ENCODE data around the gene TERT. TPM values are rescaled to one million over a fixed set of nuclear protein-coding genes. Genes with fewer than 3 reads are reported as not detected.

Gene TERT
- total RNA-seq, 2 donors from 2014 or later, result not detected

DNA sequence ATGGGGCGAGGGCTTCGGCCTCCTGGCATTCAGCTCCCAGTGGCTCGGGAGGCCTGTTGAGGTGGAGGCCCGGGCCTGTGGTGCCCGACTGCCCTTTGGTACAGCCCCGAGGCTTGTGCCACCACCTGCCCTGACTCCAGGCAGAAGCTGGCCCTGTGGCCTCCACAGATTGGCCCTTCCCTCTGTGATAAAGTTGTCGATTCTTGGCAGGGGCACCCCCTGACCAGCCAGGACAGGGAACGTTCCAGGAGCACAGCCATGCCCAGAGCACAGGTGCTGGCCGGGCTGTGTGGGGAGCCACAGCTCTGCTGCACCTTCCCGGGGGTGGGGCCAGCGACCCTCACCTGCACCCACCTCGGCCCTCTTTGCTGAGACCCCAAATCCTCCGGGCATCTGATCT lies 37.0 kb downstream of the TERT start:
- Histone ChIP-seq H3K27ac (no peak overlapping the region), H3K4me1 (ENCODE audit: control insufficient read depth in 1 of 2, low read depth in 2 of 2) (no peaks in the 10 kb centered on the region), H3K36me3 (no peaks in the 10 kb centered on the region), H3K27me3 (replicated peaks; ENCODE audit: insufficient read depth) (no peaks in the 10 kb centered on the region), H3K4me3 (no peak overlapping the region), H3K9me3 (no peaks in the 10 kb centered on the region)
- DNase-seq (ENCODE audit: low spot score), result no peak
- TF ChIP-seq, protein P1, sequence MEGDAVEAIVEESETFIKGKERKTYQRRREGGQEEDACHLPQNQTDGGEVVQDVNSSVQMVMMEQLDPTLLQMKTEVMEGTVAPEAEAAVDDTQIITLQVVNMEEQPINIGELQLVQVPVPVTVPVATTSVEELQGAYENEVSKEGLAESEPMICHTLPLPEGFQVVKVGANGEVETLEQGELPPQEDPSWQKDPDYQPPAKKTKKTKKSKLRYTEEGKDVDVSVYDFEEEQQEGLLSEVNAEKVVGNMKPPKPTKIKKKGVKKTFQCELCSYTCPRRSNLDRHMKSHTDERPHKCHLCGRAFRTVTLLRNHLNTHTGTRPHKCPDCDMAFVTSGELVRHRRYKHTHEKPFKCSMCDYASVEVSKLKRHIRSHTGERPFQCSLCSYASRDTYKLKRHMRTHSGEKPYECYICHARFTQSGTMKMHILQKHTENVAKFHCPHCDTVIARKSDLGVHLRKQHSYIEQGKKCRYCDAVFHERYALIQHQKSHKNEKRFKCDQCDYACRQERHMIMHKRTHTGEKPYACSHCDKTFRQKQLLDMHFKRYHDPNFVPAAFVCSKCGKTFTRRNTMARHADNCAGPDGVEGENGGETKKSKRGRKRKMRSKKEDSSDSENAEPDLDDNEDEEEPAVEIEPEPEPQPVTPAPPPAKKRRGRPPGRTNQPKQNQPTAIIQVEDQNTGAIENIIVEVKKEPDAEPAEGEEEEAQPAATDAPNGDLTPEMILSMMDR (IDR thresholded peaks at IDR 0.05), result no peak
- ATAC-seq (ENCODE audit: insufficient number of reproducible peaks, low FRiP score, low read depth), result no peak

DNA sequence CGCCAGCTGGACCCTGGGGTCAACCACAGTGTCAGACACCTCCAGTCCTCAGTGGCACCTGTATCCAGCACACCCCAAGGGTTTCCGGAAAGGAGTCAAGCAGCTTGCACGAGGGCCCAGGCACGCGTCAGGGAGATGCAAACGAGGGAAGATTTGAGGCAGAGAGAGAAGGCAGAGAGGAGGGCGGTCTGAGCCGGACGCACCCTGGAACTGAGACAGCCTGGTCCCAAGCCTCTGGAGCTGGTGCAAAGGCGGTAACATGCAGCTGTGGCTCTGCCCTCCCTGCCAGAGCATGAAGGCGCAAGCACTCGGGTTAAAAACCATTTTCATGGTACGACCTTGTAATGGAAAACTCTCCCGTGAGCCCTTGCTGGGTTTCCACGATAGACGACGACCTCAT lies 37.5 kb downstream of the TERT start:
- H3K9me3 ChIP-seq, result no peaks in the 10 kb centered on the region
- no peak overlapping the region for H3K4me3 ChIP-seq
- H3K27me3 ChIP-seq (replicated peaks; ENCODE audit: insufficient read depth), result no peaks in the 10 kb centered on the region
- TF ChIP-seq, protein P1 (IDR thresholded peaks at IDR 0.05), result no peak
- ATAC-seq (ENCODE audit: insufficient number of reproducible peaks, low FRiP score, low read depth) (no peak), DNase-seq (ENCODE audit: low spot score) (no peak)
- H3K4me1 ChIP-seq (ENCODE audit: control insufficient read depth in 1 of 2, low read depth in 2 of 2), result no peaks in the 10 kb centered on the region
- H3K27ac ChIP-seq, result no peak overlapping the region
- H3K36me3 ChIP-seq, result no peaks in the 10 kb centered on the region

DNA sequence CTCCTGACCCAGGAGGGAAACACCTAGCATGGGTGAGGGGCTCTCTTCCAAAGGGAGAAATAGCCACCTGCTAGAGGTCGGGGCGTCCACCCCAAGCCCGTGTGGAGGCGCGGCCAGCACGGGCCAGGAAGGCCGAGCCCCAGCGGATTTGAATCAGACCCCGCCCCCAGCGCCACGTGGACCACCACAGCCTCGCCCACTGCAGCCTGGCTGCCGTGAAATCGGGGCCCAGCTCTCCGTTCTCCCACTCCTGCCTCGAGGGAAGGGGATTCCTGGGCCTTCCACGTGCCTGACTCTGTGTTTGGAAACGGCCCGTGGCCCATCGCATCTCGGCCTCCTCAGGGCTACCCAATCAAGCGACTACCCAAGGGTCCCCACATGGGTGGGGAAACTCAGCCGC lies 38.1 kb downstream of the TERT start:
- ATAC-seq (ENCODE audit: insufficient number of reproducible peaks, low FRiP score, low read depth), result no peak
- no peaks in the 10 kb centered on the region for H3K27me3 ChIP-seq (replicated peaks; ENCODE audit: insufficient read depth)

DNA sequence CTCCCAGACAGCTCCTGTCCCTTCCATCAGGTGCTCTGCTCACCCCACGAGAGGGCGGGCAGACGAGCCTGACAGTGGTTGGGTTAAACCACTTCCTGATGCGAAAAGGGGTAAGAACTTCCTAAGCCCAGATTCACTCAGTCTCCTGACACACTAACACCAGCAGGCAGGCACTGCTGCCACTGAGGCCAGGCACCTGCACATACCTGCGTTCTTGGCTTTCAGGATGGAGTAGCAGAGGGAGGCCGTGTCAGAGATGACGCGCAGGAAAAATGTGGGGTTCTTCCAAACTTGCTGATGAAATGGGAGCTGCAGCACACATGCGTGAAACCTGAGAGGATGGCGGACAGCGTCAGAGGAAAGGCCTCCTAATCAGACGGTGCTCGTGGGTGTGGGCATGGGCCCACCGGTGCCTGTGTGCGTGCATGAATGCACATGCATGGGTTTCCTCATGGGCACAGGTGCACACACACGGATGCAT lies 39.7 kb downstream of the TERT start:
- DNase-seq (ENCODE audit: low spot score) (no peak), ATAC-seq (ENCODE audit: insufficient number of reproducible peaks, low FRiP score, low read depth) (no peak)
- Histone ChIP-seq H3K27me3 (replicated peaks; ENCODE audit: insufficient read depth) (no peaks in the 10 kb centered on the region), H3K4me3 (no peak overlapping the region), H3K36me3 (no peaks in the 10 kb centered on the region), H3K4me1 (ENCODE audit: control insufficient read depth in 1 of 2, low read depth in 2 of 2) (no peaks in the 10 kb centered on the region), H3K9me3 (no peaks in the 10 kb centered on the region), H3K27ac (no peak overlapping the region)
- TF ChIP-seq, protein P1 (IDR thresholded peaks at IDR 0.05), result no peak

More for the DNA sequence above, 38.1 kb downstream of the TERT start:
- TF ChIP-seq, protein P1 (IDR thresholded peaks at IDR 0.05), result no peak
- no peaks in the 10 kb centered on the region for H3K36me3 ChIP-seq
- DNase-seq (ENCODE audit: low spot score), result no peak
- H3K9me3 ChIP-seq, result no peaks in the 10 kb centered on the region
- no peak overlapping the region for H3K27ac ChIP-seq
- H3K4me3 ChIP-seq, result no peak overlapping the region
- no peaks in the 10 kb centered on the region for H3K4me1 ChIP-seq (ENCODE audit: control insufficient read depth in 1 of 2, low read depth in 2 of 2)

DNA sequence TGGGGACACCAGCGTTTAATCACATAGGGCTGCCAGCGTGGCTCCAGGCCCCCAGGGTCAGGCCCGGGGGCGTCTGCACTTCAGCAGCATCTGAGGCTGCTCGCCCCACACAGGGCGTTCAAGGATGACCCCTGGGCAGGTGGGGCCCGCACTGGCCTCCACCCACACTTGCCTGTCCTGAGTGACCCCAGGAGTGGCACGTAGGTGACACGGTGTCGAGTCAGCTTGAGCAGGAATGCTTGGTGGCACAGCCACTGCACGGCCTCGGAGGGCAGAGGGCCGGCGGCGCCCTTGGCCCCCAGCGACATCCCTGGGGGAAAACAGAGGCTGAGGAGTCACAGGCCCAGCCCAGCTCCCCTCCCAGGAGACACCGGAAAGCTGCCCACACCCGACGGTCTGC lies 40.7 kb downstream of the TERT start:
- Histone ChIP-seq H3K27ac (no peak overlapping the region), H3K4me3 (no peak overlapping the region), H3K9me3 (no peaks in the 10 kb centered on the region), H3K36me3 (no peaks in the 10 kb centered on the region), H3K27me3 (replicated peaks; ENCODE audit: insufficient read depth) (no peaks in the 10 kb centered on the region), H3K4me1 (ENCODE audit: control insufficient read depth in 1 of 2, low read depth in 2 of 2) (no peaks in the 10 kb centered on the region)
- DNase-seq (ENCODE audit: low spot score) (no peak), ATAC-seq (ENCODE audit: insufficient number of reproducible peaks, low FRiP score, low read depth) (no peak)
- TF ChIP-seq, protein P1 (IDR thresholded peaks at IDR 0.05), result no peak

Measured in thoracic aorta (tissue), 2 donors.